Testis (tissue), 2 donors: ENCODE data around the gene RTN4RL2.

Experiments used
- CTCF ChIP-seq, 3 experiments: fragments of 450-650 bp in 2 of 3; fragments of 200-600 bp in 1 of 3; sonication (generic) in 1 of 3; IDR thresholded peaks; one replicate each; pipeline ENCODE4 v1.5.1; 2016 to 2019; ENCODE audit warnings: antibody characterized with exemption in 3 of 3, mild to moderate bottlenecking in 2 of 3, moderate library complexity in 1 of 3
- POLR2A ChIP-seq: fragments of 450-650 bp; IDR thresholded peaks from one replicate; pipeline ENCODE4 v1.6.1; 2017; ENCODE audit warnings: antibody characterized with exemption, mild to moderate bottlenecking, moderate library complexity

- no peak for TF ChIP-seq CTCF (IDR thresholded peaks at IDR 0.05)
- TF ChIP-seq POLR2A: no peak
Measured at GRCh38 chr11:57427727-57428082, 32.6 kb upstream of the RTN4RL2 start.
